GM21526 (cell line): ENCODE results near the gene EPN3.

Source experiments
- ATAC-seq: cut with Tn5 transposase; IDR thresholded peaks from one replicate; pipeline ENCODE4 v1.9.1; 2021; ENCODE audit warnings: moderate library complexity; ENCODE audit not compliant: unreplicated experiment, low FRiP score

Gene EPN3

DNA sequence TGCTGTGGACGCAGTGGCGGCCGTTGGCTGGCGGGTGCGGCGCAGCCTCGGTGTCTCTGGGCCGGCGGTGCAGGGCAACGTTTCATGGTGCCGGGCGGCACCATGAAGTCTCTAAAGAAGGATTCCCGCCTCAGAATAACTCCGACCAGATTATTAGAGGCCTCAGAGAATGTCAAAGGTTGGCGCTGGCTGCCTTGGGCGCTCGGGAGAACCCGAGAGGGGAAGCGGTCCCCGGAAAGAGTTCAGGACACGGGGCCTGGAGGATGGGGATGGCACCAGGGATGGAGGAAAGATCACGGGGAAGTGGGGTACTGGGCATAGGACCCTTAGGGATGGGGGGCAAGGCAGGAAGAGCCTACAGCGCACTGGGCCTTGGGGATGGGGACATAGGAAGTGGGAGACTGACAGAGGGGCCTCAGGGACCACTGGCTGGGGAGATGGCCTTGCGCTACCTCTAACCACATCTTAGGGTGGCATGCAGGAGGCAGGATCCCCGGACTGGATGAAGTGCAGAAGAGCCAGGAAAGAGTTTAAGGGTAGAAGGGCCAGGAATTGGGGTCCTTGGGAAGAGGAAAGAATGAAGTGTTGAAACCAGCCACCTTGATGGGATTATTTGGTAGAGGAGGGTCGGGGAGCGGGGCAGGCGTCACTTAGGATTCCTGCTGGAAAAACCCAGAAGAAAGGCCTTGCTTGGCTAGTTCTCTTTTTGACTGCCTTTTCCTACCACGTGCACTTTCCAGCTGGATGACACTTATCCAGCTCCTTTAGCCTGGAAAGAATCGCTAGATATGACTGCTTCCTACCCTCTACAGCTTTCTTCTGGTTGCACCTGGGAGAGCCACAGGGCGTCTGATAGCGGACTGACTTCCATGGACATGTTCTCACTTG is 23.7 kb upstream of the EPN3 start:
- ATAC-seq: no peak

DNA sequence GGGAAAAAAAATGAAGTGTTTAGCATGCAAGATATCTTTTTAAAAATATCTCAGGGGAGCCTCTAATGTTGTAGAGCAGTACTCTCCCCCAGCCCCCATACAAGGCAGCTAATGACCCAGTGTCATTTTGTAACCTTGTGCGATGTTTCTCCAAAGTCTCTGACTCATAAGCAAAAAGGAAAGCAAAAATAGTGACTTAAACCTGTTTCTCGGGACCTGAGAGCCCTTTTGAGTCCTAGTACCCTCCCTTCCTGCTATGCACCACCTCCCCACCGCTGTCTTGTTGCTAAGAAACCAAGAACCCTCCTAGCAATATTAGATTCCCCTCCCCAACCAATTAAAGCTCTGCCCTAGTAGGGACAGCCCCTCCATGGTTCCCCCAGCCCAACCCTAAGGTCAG is 21.5 kb upstream of the EPN3 start:
- peak; percentile 66 for ATAC-seq

DNA sequence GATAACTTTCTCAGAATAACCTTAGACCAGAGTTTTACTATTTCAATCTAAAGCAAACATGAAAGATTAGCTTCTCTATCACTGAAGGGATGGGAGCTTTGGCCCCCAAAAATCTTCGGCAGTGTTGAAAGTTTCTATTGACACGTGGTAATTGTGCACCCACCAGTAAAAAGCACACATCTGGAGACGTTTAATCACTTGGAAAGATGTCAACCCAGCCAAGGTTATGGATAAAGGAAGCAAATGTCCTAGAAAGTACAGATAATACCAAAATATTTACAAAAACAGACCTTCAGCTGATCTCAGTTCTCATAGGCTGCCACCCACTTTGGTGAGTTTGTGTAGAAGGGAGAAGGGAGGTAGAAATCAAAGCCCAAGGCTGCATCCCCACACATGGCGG is 19.0 kb upstream of the EPN3 start:
- no peak for ATAC-seq

DNA sequence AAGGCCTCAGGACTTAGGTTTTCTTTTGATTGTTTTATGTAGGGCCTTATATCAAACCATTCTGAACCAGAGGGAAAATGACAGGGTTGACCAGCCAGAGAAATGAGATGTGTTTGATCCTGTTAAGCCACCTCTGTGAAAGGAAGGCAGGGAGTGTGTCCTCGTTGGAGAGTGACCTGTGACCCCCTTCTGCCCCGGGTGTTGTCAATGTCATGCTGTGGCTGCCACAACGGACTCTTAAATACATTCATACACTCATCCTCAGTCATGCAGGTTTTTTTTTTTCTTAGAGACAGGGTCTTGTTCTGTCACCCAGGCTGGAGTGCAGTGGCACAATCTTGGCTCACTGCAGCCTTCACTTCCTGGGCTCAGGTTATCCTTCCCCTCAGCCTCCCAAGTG is 18.1 kb upstream of the EPN3 start:
- no peak for ATAC-seq

DNA sequence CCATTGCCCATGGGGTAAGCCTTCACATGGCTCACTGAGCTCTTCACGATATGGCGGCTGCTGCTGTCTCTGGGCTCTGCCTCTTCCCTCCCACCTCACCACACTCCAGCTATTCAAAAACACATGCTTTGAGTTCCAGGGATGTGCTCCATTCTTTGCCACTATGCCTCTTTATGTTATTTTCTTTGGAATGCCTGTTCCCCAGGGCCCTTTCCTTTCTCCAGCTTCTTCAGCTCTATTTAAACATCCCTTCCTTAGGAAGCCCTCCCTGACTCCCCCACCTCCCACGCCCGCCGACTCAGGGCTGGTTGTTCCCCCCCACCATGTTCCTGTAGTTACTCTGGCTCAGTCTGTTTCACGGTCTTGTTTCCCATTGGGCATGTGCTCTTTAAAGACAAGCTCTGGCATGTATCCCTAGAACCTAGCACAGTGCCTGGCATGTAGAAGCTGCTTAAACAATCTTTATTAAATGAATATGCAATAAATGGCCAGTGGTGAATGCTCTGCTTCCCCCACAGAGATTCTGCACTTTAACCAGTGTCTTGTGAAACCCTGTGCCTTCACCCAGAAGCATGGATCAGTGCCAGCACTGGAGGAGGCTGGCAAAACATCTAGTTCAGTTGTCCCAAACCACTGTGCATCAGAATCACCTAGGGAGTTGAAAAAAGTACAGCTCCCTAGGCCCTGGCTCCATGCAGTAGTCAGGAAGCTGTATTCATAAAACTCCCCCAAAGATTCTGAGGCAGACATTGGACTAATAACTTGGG is 17.4 kb upstream of the EPN3 start:
- no peak for ATAC-seq

DNA sequence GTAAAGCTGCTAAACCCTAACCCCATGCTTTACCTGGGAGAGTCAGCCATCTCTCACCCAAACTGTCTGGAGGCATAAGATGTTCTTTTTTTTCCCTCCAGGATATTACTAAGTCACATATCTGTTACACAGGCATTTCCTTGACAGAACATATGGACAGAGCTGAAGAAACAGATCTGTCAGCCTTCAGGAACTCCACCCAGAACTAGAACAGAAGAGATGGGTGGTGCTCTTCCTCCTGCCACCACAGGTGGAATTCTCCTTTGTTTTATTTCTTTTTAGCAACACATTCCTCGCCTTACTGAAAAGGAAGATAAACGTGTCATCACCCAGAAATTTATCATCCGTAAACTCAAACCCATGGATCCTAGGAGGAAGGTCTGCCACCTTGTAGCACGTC is 15.5 kb upstream of the EPN3 start:
- no peak for ATAC-seq

DNA sequence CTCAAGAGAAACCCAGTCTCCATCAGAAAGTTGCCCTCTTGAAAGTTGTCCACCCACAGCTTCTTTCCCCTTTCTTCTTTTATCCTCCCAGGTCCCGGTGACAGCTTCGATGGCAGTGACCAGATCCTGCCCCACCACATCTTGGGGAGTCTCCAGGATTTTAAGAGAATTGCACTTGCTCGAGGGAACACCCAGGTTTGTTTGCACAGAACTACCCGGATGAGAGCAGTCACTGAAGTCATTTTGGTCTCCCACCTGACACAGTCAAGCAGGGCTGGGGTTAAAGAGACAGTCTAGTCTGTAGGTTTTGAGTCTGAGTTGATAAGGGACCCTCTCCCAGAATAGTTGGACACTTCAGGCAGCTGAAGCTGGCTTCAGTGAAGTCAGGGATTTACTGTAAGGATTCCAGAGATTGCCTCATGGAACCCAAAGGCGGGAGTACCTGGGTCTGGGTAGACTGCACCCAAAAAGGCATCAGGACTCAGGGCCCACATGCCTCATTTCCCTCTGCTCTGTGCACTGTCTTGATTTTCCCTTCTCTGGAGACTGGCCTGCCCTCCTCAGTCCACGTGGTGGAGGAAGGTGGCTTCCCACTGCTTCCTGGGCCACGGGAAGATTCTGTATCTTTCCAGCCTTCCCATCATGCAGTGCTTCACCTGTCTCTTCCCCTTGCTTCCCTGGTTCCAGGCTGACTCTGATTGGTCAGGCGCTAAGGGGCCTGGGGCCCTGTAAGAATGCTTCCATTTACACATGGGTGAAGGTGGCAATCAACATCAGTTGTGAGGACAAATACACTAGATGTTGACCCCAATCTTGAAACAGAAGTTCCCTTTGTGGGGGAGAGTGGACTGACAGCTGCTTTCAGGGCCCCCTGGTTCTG is 14.8 kb upstream of the EPN3 start:
- no peak for ATAC-seq

DNA sequence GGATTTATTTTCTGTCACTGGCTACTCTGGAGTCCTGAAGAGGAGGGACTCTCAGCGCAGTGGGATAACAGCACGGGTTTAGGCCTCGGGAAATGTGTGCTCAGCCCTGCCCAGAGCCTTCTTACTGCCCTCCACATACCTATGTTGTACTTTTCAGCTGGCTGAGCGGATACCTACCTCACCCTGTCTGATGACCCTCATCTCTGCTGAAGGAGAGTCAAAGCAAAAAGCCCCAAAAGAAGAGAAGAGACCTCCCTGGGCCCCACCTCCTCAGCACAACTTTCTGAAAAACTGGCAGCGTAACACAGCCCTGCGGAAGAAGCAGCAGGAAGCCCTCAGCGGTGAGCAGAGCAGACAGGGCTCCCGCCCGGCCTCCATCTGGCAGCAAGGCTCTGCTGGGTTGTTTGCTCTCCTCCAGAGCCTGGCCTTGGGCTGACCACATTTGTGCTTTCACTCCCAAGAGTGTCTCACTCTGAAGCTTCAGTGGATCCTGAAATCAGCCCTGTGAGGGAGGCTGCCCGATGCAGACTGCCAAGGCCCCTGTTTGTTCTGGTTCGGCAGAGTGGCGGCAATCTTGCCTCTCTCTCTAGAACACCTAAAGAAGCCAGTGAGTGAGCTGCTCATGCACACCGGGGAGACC is 14.0 kb upstream of the EPN3 start:
- ATAC-seq: no peak

DNA sequence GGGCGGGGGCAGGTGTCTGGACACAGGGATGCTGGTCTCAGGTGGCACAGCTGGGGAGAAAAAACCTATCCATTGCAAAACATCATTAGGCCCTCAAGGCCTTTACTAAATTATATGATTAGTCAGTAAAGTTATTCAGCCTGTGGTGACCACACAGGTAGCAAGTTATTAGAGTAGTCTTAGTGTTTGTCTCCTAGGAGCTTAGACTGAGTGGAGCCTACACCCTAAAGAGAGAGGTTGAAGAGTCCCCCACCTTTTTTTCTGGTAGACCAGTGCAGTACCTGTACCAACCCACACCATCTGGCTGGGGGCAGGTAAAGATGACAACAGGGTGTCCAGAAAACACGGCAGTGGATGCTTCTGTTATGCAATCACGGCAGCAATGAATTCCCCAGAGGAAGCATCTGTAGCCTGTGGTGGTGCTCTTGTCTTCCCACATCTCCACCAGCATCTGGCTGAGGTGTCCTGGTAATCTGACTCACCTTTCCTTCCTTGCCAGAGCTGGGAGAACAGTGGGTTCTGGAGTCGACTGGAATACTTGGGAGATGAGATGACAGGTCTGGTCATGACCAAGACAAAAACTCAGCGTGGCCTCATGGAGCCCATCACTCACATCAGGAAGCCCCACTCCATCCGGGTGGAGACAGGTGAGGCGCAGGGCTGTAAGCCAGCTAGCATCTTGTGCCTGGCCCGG is 13.2 kb upstream of the EPN3 start:
- no peak for ATAC-seq

DNA sequence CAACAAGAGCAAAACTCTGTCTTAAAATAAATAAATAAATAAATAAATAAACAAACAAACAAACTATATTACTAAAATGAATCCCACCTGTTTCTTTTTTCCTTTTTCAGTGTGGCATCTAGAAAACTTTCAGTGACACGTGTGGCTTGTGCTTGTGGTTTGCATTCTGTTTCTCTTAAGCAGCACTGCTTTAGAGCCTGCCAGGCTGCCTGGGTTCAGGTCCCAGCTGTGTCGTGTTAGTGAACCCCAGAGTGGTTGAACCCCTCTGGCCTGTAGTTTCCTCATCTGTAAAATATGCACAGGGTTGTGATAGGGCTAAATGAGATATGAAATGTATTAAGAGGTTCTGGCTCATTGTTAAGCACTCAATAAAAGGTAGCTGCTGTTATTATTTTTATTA is 12.1 kb upstream of the EPN3 start:
- ATAC-seq: no peak

DNA sequence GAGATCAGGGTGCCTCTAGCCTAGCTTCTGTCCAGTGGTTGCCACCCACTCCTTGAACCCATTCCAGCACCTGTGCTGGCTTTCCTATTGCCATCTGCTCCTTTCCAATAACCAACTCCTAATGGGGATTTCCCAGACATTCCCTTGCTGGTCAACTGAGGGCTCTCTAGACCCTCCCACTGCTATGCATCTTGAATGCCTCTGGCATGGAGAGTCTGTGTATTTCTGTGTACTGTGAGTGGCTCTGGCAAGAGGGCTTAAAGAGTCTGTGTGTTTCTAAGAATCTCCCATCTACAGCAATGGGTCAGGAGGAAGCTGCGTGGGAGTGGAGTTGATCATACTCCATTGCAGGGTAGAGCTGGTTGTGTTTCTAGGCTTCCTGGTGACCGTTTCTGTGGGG is 11.0 kb upstream of the EPN3 start:
- no peak for ATAC-seq

DNA sequence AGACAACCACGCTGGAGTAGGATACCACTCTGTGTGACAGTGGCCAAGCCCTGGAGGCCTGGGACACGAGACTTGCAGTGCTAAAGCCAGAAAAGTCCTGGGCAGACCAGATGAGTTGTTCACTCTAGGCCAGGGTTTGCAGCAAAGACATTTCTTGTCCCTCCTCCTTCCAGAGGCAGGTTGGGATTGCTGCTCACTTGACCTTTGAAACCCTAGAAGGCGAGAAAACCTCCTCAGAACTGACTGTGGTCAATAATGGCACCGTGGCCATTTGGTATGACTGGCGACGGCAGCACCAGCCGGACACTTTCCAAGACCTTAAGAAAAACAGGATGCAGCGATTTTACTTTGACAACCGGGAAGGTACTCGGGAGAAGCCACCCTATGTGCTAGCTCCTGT is 9.8 kb upstream of the EPN3 start:
- ATAC-seq: no peak

DNA sequence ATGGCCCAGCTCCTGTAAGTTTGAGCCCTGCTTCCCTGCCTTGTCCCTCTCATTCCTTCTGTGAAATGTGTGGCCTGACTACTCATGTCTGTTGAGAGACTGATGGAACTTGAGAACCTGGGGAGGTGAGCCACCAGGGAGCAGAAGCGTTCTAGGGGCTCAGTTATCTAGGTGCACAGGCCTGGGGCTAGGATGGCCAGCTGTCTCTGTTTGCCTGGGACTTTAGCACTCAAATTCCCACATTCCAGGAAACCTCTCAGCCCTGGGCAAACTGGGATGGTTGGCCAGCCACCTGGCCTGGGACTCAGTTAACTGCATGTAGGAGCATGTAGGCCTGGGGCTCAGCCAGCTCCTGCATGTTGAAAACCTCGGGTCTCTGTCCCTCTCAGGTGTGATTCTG is 9.3 kb upstream of the EPN3 start:
- no peak for ATAC-seq

DNA sequence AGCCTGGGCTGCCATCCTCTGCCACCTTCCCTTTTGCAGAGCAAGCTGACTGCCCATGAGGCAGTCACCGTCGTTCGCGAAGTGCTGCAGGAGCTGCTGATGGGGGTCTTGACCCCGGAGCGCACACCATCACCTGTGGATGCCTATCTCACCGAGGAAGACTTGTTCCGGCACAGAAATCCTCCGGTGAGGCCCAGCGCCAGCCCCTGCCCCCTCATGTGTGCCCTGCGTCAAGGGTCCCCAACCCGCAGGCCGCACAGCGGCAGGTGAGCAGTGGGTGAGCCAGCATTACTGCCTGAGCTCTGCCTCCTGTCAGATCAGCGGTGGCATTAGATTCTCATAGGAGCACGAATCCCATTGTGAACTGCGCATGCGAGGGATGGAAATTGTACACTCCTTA is 7.7 kb upstream of the EPN3 start:
- ATAC-seq: no peak

DNA sequence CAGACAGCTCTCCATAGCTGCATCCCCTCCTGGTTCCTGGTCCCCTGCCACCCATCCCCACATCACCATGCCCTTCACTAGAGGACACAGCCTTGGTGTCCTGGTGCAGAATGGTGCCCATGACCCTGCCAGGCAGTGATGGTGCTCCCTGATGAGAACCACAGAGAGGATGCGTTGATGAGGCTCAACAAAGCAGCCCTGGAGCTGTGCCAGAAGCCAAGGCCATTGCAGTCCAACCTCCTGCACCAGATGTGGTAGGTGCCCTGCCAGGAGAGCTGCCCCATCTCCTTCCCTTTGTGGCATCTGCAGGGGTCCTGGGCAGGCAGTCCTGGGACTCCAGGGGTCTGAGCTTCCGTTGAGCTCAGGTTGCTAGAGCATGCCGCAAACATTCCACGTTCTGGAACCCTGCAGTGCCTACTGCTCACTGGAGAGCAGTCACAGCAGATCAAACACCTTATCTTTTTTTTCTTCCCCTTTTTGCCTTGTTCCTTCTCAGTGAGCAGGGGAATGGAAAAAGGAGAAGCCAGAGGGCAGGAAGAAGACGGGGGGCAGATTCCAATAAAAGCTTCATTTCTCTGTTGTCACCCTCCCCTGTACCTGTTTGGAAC is 5.3 kb upstream of the EPN3 start:
- ATAC-seq: no peak

DNA sequence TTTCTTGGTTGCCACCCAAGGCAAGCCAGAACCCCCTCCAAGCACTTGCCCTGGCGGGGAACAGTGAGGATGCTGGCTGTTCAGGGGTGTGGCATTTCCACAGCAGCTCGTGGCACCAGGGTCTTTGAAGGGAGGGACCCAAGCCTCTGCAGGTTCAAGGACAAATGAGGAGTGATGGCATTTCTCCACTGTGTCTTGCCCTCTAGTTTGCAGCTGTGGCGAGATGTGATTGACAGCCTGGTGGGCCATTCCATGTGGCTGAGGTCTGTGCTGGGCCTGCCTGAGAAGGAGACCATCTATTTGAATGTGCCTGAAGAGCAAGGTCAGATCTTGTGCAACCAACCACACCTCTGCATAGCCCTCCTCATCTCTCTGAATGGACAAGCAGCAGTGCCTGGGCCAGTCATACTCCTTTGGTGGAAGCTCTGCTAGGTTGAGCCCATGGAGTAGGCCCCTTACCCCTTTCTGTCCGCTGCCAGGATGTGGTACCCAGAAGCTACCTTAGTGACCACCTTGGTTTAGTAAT is 4.5 kb upstream of the EPN3 start:
- ATAC-seq: no peak

DNA sequence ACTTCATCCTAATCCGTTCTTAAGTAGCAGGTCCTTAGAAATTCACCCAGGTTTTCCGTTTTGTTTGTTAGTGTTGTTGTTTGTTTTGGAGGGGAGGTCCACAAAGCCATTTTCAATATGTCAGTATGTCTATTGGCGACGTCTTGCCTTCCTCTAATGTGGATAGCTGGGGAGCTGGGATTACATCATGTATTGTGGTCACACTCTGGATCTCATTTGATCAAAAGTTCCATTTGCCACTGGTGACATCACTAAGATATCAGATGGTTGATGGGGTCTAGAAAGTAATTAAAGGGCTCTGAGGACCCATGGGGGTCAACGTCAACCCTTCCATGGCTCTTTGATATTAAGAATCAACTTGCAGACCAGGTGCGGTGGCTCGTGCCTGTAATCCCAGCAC is 2.7 kb upstream of the EPN3 start:
- ATAC-seq: no peak

DNA sequence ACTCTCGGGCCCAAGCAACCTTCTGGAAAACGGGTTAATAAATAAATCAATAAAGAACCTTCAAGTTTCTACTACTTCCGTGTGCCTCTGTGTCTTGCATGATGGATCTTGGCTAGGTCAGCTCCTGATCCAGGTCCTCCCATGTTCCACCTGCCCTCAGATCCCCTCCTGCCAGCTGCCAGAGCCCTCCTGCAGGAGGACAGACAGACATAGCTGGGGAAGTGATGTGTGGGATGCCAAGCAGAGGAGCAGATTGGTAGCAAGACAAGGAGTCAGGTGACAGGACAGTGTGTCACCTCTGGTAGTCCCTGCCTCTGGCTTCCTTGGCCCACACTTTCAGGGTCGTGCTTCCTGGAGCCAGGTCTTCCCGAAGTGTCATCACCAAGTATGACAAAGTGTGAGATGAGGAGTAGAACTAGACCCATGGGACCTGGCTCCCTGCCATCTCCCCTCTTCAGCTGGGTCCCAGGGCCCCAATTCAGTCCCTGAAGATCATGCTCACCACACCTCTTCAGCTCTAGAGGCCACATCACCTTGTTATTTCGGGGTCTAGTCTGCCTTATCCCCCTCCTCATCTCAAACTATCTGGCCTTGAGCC is 1.0 kb upstream of the EPN3 start:
- no peak for ATAC-seq

DNA sequence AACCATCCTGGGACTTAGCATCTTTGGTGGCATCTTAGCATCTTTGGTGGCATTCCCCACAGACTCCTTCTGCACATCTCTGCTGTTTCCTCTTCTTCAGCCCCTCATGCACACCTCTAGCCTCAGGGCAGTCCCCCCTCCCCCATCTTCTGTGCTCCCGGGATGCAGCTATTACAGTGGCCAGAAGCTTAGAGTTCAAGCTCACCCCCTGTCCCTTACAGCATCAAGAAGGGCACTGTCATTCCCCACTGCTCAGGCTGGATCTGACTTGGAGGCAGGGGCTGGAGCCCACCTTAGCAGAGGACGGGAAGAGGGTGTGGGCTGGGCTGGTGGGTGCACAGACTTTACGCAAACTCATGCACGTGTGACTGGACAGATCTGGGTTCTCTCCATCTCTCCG is 650 bp downstream of the EPN3 start:
- ATAC-seq: no peak
